EH (cell line): ENCODE results near the gene MISP3.

Experiments
- DNase-seq: peaks from one replicate; pipeline ENCODE4 v3.0.0-alpha.2; 2015; ENCODE audit warnings: low read depth

The MISP3 gene

GRCh38 chr19:14053500-14053899 is 19.1 kb upstream of the MISP3 start:
- DNase-seq, result no peak

DNA sequence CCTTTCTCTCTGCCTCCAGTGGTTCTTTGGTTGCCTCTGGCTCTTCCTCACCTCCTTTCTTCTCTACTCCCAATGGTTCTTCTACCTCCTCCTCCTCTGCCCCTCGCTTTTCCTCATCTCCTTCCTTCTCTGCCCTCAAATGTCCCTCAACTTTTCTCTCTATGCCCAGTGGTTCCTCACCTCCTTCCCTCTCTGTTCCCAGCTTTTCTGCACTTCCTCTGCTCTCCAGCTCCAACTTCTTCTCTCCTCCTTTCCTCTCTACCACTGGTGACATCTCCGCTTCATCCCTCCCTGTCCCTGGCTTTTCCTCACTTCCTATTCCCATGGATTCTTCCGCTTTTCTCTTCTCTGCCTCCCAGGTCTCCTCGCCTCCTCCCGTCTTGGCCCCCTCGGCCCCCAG is 18.5 kb upstream of the MISP3 start:
- DNase-seq, result no peak

- no peak for DNase-seq
Measured at GRCh38 chr19:14054721-14055120, 17.9 kb upstream of the MISP3 start.

GRCh38 chr19:14055396-14055795 is 17.2 kb upstream of the MISP3 start:
- DNase-seq, result no peak

DNA sequence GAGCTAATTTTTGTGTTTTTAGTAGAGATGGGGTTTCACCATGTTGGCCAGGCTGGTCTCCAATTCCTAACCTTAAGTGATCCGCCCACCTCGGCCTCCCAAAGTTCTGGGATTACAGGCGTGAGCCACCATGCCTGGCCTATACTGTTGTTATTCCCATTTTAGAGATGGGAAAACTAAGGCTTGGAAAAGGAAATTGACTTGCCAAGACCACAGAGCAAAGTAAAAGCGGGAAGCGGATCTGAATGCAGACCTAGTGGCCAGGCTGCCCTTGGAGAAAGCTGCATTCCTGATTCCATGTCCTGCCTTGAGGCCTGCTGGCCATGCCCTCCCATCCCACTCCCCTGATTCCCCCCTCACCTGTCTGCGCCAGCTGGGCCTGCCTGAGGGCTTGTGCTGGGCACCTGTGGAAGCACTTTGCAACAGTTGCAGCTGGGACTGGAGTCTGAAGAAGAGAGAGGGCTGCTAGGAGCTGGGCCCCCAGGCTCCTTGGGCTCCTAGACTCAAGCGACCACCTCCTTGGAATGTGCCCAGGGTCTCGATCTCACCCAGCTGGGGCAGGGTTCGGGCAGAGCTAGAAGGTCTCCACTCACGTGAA is 16.4 kb upstream of the MISP3 start:
- no peak for DNase-seq

DNA sequence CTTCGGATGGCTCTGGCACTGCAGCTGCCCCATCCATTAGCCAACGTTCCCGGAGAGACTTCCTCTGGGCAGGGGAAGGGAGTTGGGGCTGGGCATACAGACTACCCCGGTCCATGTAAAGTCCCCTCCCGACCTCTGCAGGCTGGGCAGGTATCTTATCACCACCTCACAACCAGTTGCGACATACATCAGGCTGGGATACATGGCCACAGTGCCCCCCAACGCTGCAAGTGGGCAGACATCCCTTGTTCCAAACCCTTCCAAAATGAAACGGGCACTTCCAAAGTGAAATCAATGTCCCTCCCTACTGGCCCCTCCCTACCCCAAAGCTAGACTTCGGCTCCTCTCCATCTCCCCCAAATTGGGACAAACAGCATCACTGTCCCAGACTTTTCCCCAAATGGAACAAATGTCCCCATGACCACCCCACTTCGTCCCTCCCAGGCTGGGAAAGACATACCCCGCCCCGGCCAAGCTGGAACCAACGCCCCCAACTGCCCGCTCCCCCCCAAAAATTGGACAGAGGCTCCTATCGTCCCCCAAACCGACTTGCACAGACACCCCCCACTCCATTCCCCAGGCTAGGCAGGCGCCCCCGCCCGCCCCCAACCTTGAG is 15.7 kb upstream of the MISP3 start:
- no peak for DNase-seq

- DNase-seq, result no peak
Measured at GRCh38 chr19:14058182-14059092, 14.1 kb upstream of the MISP3 start.

- DNase-seq, result no peak
Measured at GRCh38 chr19:14059093-14059480, 13.5 kb upstream of the MISP3 start.

DNA sequence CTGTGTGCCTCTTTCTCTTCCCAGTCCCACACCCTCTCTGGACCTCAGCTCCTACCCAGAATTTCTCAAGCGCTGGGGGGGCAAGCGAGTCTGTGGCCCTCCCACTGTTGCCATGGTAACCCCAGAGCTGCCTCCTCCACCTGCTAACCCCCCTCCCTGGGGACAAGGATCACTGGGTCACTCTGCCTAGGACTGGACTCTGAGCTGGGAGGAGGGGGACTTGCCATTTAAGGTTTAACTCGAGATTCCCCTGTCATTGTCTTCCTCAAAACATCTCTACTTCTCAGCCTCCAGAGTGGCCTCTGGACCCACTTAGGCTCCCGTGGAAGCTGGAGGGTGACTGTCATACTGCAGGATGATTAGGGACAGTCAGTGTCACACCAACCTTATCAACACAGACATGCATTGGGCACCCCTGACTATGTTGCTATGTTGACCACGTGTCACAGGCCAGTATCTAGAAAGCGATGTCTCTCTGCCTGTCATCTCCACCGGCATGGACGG is 12.9 kb upstream of the MISP3 start:
- DNase-seq, result no peak

DNA sequence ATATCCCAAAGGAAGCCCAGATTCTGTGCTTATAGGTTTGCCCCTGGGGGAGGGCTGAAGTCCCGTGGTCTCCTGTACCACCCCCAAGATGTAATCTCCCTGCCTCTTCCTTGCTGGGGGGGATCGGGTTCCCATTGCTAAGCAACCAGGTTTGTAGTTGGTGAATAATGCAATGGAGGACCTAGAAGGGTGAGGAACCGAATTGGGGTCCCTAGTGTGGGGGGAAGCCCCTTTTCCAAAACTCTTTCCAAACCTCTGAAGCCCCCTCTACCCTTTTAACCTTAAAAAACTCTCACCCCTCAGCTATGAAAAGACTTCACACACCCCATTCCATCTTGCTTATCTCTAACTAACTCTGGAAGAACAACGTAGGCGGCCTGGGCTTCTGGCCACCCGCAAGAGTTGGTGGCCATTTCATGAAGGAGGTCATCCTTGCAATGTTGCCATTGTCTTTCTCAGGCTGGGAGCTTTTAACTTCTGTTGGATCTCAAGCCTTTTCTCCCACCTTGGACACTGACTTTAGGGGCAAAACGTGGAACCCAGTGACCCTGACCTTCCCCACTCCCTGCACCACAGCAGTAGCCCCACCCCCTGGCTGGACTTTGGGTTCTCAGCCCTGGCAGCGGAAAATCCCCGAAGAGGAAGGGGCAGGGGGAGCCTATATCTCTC is 11.4 kb upstream of the MISP3 start:
- DNase-seq, result no peak

GRCh38 chr19:14061751-14062557 is 10.6 kb upstream of the MISP3 start, which contains the start of gene PALM3:
TSS of gene PALM3 (minus strand) at chr19:14062076. CDS start at chr19:14061980, 96 bp downstream.
- no peak for DNase-seq

- DNase-seq, result no peak
Measured at GRCh38 chr19:14062558-14062855, 10.1 kb upstream of the MISP3 start.

DNA sequence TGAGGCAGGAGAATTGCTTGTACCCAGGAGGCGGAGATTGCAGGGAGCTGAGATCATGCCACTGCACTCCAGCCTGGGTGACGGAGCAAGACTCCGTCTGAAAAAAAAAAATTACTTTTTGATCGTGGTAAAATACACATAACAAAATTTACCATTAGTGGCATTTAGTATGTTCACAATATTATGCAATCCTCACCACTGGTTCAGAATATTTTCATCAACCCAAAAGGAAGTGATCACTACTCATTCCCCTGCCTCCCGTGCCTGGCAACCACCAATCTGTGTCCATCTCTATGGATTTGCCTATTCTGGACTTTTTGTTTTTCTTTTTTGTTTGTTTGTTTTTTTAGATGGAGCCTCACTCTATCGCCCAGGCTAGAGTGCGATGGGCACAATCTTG is 9.5 kb upstream of the MISP3 start:
- peak; percentile 28 for DNase-seq

DNA sequence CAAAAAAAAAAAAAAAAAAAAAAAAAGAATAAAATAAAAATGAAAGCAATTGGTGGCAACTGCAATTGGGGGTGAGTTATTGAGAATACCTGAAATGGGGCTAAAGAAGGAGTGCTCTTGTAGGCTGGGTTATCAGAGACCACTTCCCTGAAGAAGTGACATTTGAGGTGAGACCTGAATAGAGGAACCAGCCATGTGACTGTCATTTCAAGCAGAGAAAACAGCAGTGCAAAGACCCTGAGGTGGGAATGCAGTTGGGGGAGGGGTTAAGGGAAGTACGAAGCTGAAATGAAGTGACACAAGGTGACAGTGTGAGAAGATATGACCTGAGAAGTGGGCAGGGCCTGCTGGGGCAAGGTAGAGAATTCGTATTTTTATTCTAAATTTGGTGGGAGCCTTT is 6.5 kb upstream of the MISP3 start:
- no peak for DNase-seq

DNA sequence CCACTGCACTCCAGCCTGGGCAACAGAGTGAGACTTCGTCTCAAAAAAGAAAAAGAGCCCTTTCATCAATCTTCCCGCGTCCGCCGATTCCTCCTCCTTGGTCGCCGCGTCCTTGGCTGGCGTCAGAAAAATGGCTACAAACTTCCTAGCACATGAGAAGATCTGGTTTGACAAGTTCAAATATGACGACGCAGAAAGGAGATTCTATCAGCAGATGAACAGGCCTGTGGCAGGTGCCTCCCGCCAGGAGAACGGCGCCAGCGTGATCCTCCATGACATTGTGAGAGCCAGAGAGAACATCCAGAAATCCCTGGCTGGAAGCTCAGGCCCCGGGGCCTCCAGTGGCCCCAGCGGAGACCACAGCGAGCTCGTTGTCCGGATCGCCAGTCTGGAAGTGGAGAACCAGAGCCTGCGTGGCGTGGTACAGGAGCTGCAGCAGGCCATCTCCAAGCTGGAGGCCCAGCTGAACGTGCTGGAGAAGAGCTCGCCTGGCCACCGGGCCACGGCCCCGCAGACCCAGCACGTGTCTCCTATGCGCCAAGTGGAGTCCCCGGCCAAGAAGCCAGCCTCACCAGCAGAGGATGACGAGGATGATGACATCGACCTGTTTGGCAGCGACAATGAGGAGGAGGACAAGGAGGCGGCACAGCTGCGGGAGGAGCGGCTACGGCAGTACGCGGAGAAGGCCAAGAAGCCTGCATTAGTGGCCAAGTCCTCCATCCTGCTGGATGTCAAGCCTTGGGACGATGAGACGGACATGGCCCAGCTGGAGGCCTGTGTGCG is 2.1 kb upstream of the MISP3 start:
- no peak for DNase-seq

DNA sequence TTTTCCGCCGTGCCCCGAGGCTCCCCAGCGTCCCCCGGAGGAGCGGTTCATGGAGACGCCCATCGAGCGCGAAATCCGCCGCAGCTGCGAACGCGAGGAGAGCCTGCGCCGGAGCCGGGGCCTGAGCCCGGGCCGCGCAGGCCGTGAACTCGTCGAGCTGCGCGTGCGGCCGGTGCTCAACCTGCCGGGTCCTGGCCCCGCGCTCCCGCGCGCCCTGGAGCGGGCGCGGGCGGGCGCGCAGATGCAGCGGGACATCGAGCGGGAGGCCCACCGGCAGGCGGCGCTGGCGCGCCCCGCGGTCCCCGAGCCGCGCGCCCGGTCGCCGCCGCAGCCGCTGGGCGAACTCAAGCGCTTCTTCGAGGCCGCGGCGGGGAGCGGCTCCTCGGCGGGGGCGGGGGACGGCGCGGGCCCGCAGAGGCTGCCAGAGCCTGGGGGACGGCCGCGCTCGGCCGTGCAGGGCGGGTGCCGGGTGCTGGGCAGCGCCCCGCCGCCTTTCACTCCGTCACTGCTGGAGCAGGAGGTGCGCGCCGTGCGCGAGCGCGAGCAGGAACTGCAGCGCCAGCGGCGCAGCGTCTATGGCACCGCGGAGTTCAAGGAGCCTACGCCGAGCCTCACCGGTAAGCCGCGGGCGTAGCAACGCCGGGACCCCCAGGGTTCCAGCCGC is 807 bp downstream of the MISP3 start:
- DNase-seq, result peak; percentile 76

DNA sequence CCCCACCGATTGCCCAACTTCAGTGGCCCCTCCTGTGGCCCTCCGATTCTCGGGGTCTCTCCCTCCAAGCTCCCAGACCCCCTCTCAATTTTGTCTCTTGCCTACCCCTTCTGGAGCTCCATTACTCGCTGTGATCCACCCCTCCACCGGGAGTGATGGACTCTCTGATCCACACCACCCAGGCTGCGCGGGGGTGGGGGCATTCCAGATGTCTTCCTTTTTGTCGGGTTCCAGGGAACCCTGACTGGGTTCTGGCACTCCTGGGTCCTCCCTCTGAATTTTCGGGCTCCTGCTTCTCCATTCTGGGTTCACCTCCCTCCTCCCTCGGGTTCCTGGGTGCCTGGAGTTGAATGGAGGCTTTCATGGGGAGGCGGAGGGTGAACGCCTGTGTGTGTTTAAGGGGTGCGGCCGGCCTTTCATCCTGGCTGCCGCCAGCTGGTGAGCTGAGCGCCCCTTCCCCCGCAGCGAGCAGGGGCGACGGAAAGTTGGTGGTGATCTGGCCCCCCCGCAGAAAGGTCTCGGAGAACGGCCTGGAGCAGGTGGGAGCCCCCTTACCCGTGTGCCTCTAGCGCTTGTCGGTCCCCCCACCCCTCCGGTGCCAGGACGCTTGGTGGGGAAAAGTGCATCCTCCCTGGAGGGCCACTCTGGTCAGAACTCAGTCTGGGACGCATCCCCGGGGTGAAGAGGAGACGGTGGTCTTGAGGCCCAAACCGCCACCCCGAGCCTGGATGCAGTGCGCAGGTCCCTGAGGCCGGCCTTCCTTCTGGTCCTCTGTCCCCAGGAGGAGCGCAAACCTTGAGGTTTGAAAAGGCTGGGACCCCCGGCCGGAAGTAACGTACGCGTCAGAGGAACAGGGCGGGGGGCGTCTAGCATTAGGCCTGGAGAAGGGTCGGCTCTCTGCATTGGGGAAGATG is 1.6 kb downstream of the MISP3 start:
- DNase-seq, result no peak

DNA sequence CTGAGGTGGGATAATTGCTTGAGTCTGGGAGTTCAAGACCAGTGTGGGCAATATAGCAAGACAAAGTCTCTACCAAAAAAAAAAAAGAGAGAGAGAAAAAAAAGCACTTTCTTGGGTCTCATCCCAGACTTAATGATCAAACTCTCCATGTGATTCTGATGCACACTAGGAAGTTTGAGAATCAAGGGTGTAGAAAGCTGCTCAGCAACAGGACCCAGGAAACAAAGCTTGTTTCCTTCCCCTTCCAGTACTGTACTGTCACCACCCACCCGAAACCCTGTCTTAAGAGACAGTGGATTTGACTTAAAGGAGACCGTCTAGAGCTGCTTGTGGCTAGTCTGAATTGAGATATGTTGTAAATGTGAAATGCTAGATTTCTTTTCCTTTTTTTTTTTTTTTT is 5.8 kb downstream of the MISP3 start:
- no peak for DNase-seq
